IMR-90 (cell line): ENCODE results near the gene SUGCT. TPM values are rescaled to one million over a fixed set of nuclear protein-coding genes. Genes with fewer than 3 reads are reported as not detected.

Experiments used
- ATAC-seq: fragments of 200-7000 bp; cut with Tn5 transposase; 2 replicates; pipeline ENCODE4 v1.9.1; 2020; ENCODE audit warnings: low read depth, mild to moderate bottlenecking, moderate library complexity
- BruUV-seq: library from RNA; stranded (reverse); fragments of 400-500 nt; replicated peaks from 2 replicates; lab custom pipeline; 2021; lab: Mats Ljungman, UMichigan
- CTCF ChIA-PET: fragments of 300-600 bp; formaldehyde crosslinking; extraction: SDS; loops from one replicate; lab custom pipeline; 2021; ENCODE audit warnings: antibody characterized with exemption; lab: Yijun Ruan, JAX
- POLR2A ChIA-PET: fragments of 300-600 bp; sonication (Branson Sonifier 250); formaldehyde crosslinking; loops from one replicate; lab custom pipeline; 2022; ENCODE audit warnings: antibody characterized with exemption; ENCODE audit not compliant: unreplicated experiment; lab: Charles Lee
- DNase-seq: peaks from one replicate; pipeline ENCODE4 v3.0.0; 2013
- H2AFZ ChIP-seq: replicated peaks from 2 replicates; pipeline ENCODE3; 2013; ENCODE audit warnings: low read length, mild to moderate bottlenecking; ENCODE audit not compliant: poor library complexity
- H2AK5ac ChIP-seq: 2 replicates; pipeline ENCODE4 v1.6.1; 2013; ENCODE audit warnings: low read depth, low read length, inconsistent platforms
- H2AK9ac ChIP-seq: replicated peaks from 2 replicates; pipeline ENCODE3; 2013; ENCODE audit warnings: mild to moderate bottlenecking, low read depth, low read length, moderate library complexity; ENCODE audit not compliant: poor library complexity
- H2BK120ac ChIP-seq: 2 replicates; pipeline ENCODE4 v1.6.1; 2013; ENCODE audit warnings: low read depth, low read length, inconsistent platforms
- H2BK15ac ChIP-seq: 3 replicates; pipeline ENCODE4 v1.6.1; 2013; ENCODE audit warnings: low read depth, low read length, inconsistent platforms
- H2BK20ac ChIP-seq: 2 replicates; pipeline ENCODE4 v1.6.1; 2013; ENCODE audit warnings: low read depth, mild to moderate bottlenecking, inconsistent platforms, low read length, moderate library complexity
- H2BK5ac ChIP-seq: 2 replicates; pipeline ENCODE4 v1.6.1; 2013; ENCODE audit warnings: mild to moderate bottlenecking, low read depth, low read length, inconsistent platforms; ENCODE audit not compliant: poor library complexity, severe bottlenecking
- H3K14ac ChIP-seq: replicated peaks from 2 replicates; pipeline ENCODE4 v1.6.1; 2013; ENCODE audit warnings: low read depth, low read length, inconsistent platforms
- H3K18ac ChIP-seq: 2 replicates; pipeline ENCODE4 v1.6.1; 2013; ENCODE audit warnings: low read depth, low read length, control low read depth
- H3K23ac ChIP-seq: 2 replicates; pipeline ENCODE4 v1.6.1; 2013; ENCODE audit warnings: low read depth, low read length, inconsistent platforms
- H3K27ac ChIP-seq: 2 replicates; pipeline ENCODE4 v1.5.1; 2013; ENCODE audit warnings: mild to moderate bottlenecking, control low read depth, low read length; ENCODE audit not compliant: insufficient read depth
- H3K27me3 ChIP-seq: 2 replicates; pipeline ENCODE4 v1.6.1; 2013; ENCODE audit warnings: low read length; ENCODE audit not compliant: control insufficient read depth, insufficient read depth
- H3K36me3 ChIP-seq: 2 replicates; pipeline ENCODE4 v1.6.1; 2013; ENCODE audit warnings: low read length, mixed read lengths; ENCODE audit not compliant: control insufficient read depth, insufficient read depth
- H3K4ac ChIP-seq: 2 replicates; pipeline ENCODE4 v1.6.1; 2013; ENCODE audit warnings: low read depth, low read length, inconsistent platforms
- H3K4me1 ChIP-seq: 2 replicates; pipeline ENCODE4 v1.6.1; 2013; ENCODE audit warnings: low read length, mixed read lengths; ENCODE audit not compliant: control insufficient read depth, insufficient read depth
- H3K4me2 ChIP-seq: 2 replicates; pipeline ENCODE4 v1.6.1; 2013; ENCODE audit warnings: low read depth, mild to moderate bottlenecking, control low read depth, low read length, moderate library complexity
- H3K4me3 ChIP-seq: 2 replicates; pipeline ENCODE4 v1.5.1; 2013; ENCODE audit warnings: low read depth, mild to moderate bottlenecking, control low read depth, low read length, moderate library complexity; ENCODE audit not compliant: insufficient read depth
- H3K56ac ChIP-seq: 2 replicates; pipeline ENCODE4 v1.6.1; 2013; ENCODE audit warnings: low read length, inconsistent platforms; ENCODE audit not compliant: insufficient read depth; ENCODE audit errors: extremely low read depth
- H3K79me1 ChIP-seq, 2 experiments: 2 replicates each; pipeline ENCODE4 v1.6.1; 2013; ENCODE audit warnings: low read length in 2 of 2, inconsistent platforms in 1 of 2, low read depth in 1 of 2
- H3K9ac ChIP-seq: 2 replicates; pipeline ENCODE4 v1.6.1; 2013; ENCODE audit warnings: low read depth, low read length, control low read depth
- H3K9me1 ChIP-seq: 2 replicates; pipeline ENCODE4 v1.6.1; 2013; ENCODE audit warnings: low read length, inconsistent platforms; ENCODE audit not compliant: insufficient read depth
- H3K9me3 ChIP-seq: 2 replicates; pipeline ENCODE4 v1.6.1; 2013; ENCODE audit warnings: low read length; ENCODE audit not compliant: control insufficient read depth, insufficient read depth
- H4K20me1 ChIP-seq: 2 replicates; pipeline ENCODE4 v1.6.1; 2013; ENCODE audit warnings: low read length, inconsistent platforms; ENCODE audit not compliant: insufficient read depth
- H4K5ac ChIP-seq: 2 replicates; pipeline ENCODE4 v1.6.1; 2013; ENCODE audit warnings: mild to moderate bottlenecking, low read depth, low read length, control low read depth
- H4K8ac ChIP-seq, 2 experiments: 2 replicates each; pipeline ENCODE4 v1.6.1; 2013; ENCODE audit warnings: low read depth in 2 of 2, low read length in 2 of 2, control low read depth in 1 of 2, inconsistent platforms in 1 of 2
- H4K91ac ChIP-seq: 2 replicates; pipeline ENCODE4 v1.6.1; 2013; ENCODE audit warnings: low read depth, low read length, inconsistent platforms; ENCODE audit not compliant: insufficient read depth
- BHLHE40 ChIP-seq: fragments of 150-350 bp; IDR thresholded peaks from 2 replicates; pipeline ENCODE4 v1.6.1; 2016; ENCODE audit warnings: mild to moderate bottlenecking, low read depth, low read length
- CEBPB ChIP-seq: IDR thresholded peaks from 2 replicates; pipeline ENCODE4 v1.6.1; 2012; ENCODE audit warnings: low read depth, low read length, improper control_type of control experiment
- MAFK ChIP-seq: IDR thresholded peaks from 2 replicates; pipeline ENCODE4 v1.6.1; 2012; ENCODE audit warnings: low read depth, low read length, improper control_type of control experiment
- MAZ ChIP-seq: IDR thresholded peaks from 2 replicates; pipeline ENCODE4 v1.6.1; 2012; ENCODE audit warnings: low read depth, mild to moderate bottlenecking, low read length, improper control_type of control experiment, moderate library complexity, borderline replicate concordance
- SMC3 ChIP-seq: fragments of 150-350 bp; IDR thresholded peaks from 2 replicates; pipeline ENCODE4 v1.6.1; 2016; ENCODE audit warnings: low read depth, mild to moderate bottlenecking, antibody characterized with exemption, low read length, moderate library complexity
- whole genome bisulfite sequencing, 2 experiments: methylation state at CpG; one replicate each; pipeline versions ENCODE4 v1.1.5 to v1.1.7; 2013; ENCODE audit warnings: missing lambda C conversion rate in 2 of 2; ENCODE audit not compliant: insufficient read length in 1 of 2; ENCODE audit errors: extremely low coverage in 2 of 2; 5-methylcytosine and 5-hydroxymethylcytosine counted together
- dilution Hi-C: fragments of 300-500 bp; cut with HindIII; formaldehyde crosslinking; loops from one replicate; pipeline ENCODE4 v1.14.3; 2018; ENCODE audit warnings: low sequenced_read_pairs; ENCODE audit not compliant: unreplicated experiment
- in situ Hi-C: fragments of 300-500 bp; cut with MboI; formaldehyde crosslinking; loops from 3 replicates; pipeline ENCODE4 v1.14.3; 2019; ENCODE audit warnings: low sequenced_read_pairs, inconsistent platforms, mixed read lengths
- intact Hi-C: fragments of 100-400 bp; cut with micrococcal nuclease; formaldehyde crosslinking; loops from 2 replicates; pipeline ENCODE4 v1.10.0; 2022
- polyA plus RNA-seq, 3 experiments: library from polyadenylated mRNA; depleted of rRNA; stranded (reverse); fragments of >200 nt; gene quantifications; 2 replicates each; pipeline ENCODE4 v1.2.3, GENCODE V29; 2012; ENCODE audit warnings: low replicate concordance in 1 of 3
- total RNA-seq: library from RNA; depleted of rRNA; stranded (reverse); fragments of >200 nt; gene quantifications from 2 replicates; pipeline ENCODE4 v1.2.3, GENCODE V29; 2012
- TF ChIP-seq, protein P1 (sequence below): fragments of 150-350 bp; IDR thresholded peaks from 2 replicates; pipeline ENCODE4 v1.6.1; 2016; ENCODE audit warnings: low read depth, mild to moderate bottlenecking, low read length, moderate library complexity, borderline replicate concordance
- TF ChIP-seq, protein P2 (sequence below): conservative IDR thresholded peaks from 2 replicates; pipeline ENCODE4 v1.5.1; 2012; ENCODE audit warnings: mild to moderate bottlenecking, low read depth, low read length, improper control_type of control experiment

The SUGCT gene
- total and polyA plus RNA-seq, 2 of the 4 experiments (the other 2 are of a cell fraction), result 5.9 to 8.3 TPM

DNA sequence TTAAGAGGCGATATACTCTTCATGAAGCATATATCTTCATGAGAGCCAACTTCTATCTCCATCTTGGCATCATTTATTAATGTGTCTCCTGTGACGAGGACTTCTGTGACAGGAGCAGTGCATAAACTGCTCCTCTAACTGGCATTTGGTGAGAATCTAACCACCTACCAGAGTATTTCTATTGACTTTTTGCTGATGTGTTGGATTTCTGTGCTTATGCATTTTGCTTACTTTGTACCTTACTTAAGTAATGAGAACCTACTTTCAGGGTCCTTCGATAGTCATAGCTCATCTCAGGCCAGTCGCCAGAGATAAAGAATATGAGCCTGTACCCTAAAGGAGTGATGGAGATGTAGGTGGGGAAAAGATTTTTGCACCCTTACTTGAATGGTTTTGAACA lies 265.7 kb downstream of the SUGCT start:
- Histone ChIP-seq H3K4me1 (peaks cover 2% of the 10 kb centered on the region; the same call in 1 of the 2 replicates), H3K79me1 (no peaks in the 10 kb centered on the region), H4K91ac (no peak overlapping the region), H3K18ac (no peak overlapping the region), H3K9me1 (no peaks in the 10 kb centered on the region), H2AFZ (no peak overlapping the region), H2AK5ac (no peak overlapping the region), H3K27ac (no peak overlapping the region), H3K4me3 (no peak overlapping the region), H3K14ac (no peak overlapping the region), H3K27me3 (no peaks in the 10 kb centered on the region), H2AK9ac (no peak overlapping the region), H3K23ac (no peak overlapping the region), H3K9ac (no peak overlapping the region), H2BK15ac (no peak overlapping the region), H2BK20ac (no peak overlapping the region), H3K4ac (no peak overlapping the region), H4K5ac (no peak overlapping the region), H3K9me3 (no peaks in the 10 kb centered on the region), H2BK5ac (no peak overlapping the region), H3K4me2 (no peak overlapping the region), H3K36me3 (no peaks in the 10 kb centered on the region), H4K20me1 (no peaks in the 10 kb centered on the region), H2BK120ac (no peak overlapping the region), H4K8ac (no peak overlapping the region), H3K56ac (no peak overlapping the region)
- ATAC-seq, result no peak
- in situ Hi-C loops, result no loop called here
- no TSS peak for BruUV-seq
- ChIA-PET POLR2A (no interaction called here), CTCF (interaction anchor here (1.0 kb wide), 1 partner anchor 17 kb away, joined by 5 read pairs; no protein-coding TSS in a partner anchor)
- intact Hi-C loops, result no loop called here
- no peak for DNase-seq
- WGBS, 2 experiments, result no CpG with 5 or more reads among the region's 4 CpGs
- dilution Hi-C loops, result no loop called here
- no peak for TF ChIP-seq SMC3
- no peak for TF ChIP-seq MAZ
- TF ChIP-seq, protein P1, sequence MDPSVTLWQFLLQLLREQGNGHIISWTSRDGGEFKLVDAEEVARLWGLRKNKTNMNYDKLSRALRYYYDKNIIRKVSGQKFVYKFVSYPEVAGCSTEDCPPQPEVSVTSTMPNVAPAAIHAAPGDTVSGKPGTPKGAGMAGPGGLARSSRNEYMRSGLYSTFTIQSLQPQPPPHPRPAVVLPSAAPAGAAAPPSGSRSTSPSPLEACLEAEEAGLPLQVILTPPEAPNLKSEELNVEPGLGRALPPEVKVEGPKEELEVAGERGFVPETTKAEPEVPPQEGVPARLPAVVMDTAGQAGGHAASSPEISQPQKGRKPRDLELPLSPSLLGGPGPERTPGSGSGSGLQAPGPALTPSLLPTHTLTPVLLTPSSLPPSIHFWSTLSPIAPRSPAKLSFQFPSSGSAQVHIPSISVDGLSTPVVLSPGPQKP, result no peak
- TF ChIP-seq, protein P2, sequence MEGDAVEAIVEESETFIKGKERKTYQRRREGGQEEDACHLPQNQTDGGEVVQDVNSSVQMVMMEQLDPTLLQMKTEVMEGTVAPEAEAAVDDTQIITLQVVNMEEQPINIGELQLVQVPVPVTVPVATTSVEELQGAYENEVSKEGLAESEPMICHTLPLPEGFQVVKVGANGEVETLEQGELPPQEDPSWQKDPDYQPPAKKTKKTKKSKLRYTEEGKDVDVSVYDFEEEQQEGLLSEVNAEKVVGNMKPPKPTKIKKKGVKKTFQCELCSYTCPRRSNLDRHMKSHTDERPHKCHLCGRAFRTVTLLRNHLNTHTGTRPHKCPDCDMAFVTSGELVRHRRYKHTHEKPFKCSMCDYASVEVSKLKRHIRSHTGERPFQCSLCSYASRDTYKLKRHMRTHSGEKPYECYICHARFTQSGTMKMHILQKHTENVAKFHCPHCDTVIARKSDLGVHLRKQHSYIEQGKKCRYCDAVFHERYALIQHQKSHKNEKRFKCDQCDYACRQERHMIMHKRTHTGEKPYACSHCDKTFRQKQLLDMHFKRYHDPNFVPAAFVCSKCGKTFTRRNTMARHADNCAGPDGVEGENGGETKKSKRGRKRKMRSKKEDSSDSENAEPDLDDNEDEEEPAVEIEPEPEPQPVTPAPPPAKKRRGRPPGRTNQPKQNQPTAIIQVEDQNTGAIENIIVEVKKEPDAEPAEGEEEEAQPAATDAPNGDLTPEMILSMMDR, result no peak
- no peak for TF ChIP-seq CEBPB
- peak; percentile 18; the same call in 1 of the 2 replicates for TF ChIP-seq MAFK
- TF ChIP-seq BHLHE40, result no peak
